H1 (cell line): ENCODE data around the gene DENND1A. TPM values are rescaled to one million over a fixed set of nuclear protein-coding genes. Genes with fewer than 3 reads are reported as not detected.

Experiments
- CTCF ChIA-PET: fragments of 300-600 bp; sonication (Branson Sonifier 250); formaldehyde crosslinking; loops from one replicate; lab custom pipeline; 2021; ENCODE audit not compliant: partially characterized antibody; lab: Charles Lee
- POLR2A ChIA-PET: fragments of 300-600 bp; sonication (Branson Sonifier 250); formaldehyde crosslinking; loops from one replicate; lab custom pipeline; 2021; ENCODE audit warnings: inconsistent platforms; ENCODE audit not compliant: partially characterized antibody; lab: Charles Lee
- DNase-seq, 2 experiments: peaks; one replicate each; pipeline versions ENCODE4 v3.0.0 to v3.0.0-alpha.2; 2010 to 2022; ENCODE audit warnings: low spot score in 2 of 2, low read depth in 1 of 2, mixed read lengths in 1 of 2
- FAIRE-seq: peaks from 2 replicates; lab custom pipeline; 2011; peaks lifted over from hg19 to GRCh38; lab: Jason Lieb, UNC
- H2AFZ ChIP-seq: 2 replicates; pipeline ENCODE4 v1.8.1; 2012; ENCODE audit warnings: low read length, inconsistent platforms
- H2AK5ac ChIP-seq: 2 replicates; pipeline ENCODE4 v1.6.1; 2013; ENCODE audit warnings: low read depth, low read length
- H2BK120ac ChIP-seq: replicated peaks from 2 replicates; pipeline ENCODE3; 2013; ENCODE audit warnings: low read depth, low read length, inconsistent platforms
- H2BK12ac ChIP-seq: 2 replicates; pipeline ENCODE4 v1.6.1; 2013; ENCODE audit warnings: low read depth, low read length
- H2BK15ac ChIP-seq: 2 replicates; pipeline ENCODE4 v1.6.1; 2013; ENCODE audit warnings: low read length
- H2BK20ac ChIP-seq: 2 replicates; pipeline ENCODE4 v1.6.1; 2013; ENCODE audit warnings: low read length
- H2BK5ac ChIP-seq: 2 replicates; pipeline ENCODE4 v1.6.1; 2013; ENCODE audit warnings: low read depth, low read length
- H3K14ac ChIP-seq: 2 replicates; pipeline ENCODE4 v1.6.1; 2013; ENCODE audit warnings: inconsistent platforms; ENCODE audit not compliant: insufficient read length
- H3K18ac ChIP-seq: 2 replicates; pipeline ENCODE4 v1.6.1; 2013; ENCODE audit warnings: low read length; ENCODE audit errors: extremely low read depth
- H3K23ac ChIP-seq: 2 replicates; pipeline ENCODE4 v1.6.1; 2013; ENCODE audit warnings: inconsistent platforms; ENCODE audit not compliant: insufficient read length
- H3K23me2 ChIP-seq: 2 replicates; pipeline ENCODE4 v1.6.1; 2013; ENCODE audit warnings: low read depth, low read length
- H3K27ac ChIP-seq: 2 replicates; pipeline ENCODE4 v1.6.1; 2011; ENCODE audit warnings: low read depth, low read length, inconsistent platforms
- H3K27me3 ChIP-seq, 4 experiments: replicated peaks in 1 of 4; 1 replicate in 1 of 4; 2 replicates in 3 of 4; pipeline versions ENCODE4 v1.6.1 to v1.8.1; 2011 to 2013; ENCODE audit warnings: low read length in 3 of 4, mild to moderate bottlenecking in 3 of 4, inconsistent platforms in 2 of 4, mixed read lengths in 2 of 4, moderate library complexity in 1 of 4; ENCODE audit not compliant: control insufficient read depth in 3 of 4, insufficient read depth in 3 of 4; ENCODE audit errors: extremely low read depth in 1 of 4
- H3K36me3 ChIP-seq, 4 experiments: 2 replicates each; pipeline versions ENCODE4 v1.6.1 to v1.8.1; 2011 to 2013; ENCODE audit warnings: mild to moderate bottlenecking in 4 of 4, low read length in 3 of 4, moderate library complexity in 2 of 4, control low read depth in 1 of 4, inconsistent platforms in 1 of 4; ENCODE audit not compliant: insufficient read depth in 4 of 4, control insufficient read depth in 2 of 4
- H3K4ac ChIP-seq: replicated peaks from 2 replicates; pipeline ENCODE3; 2013; ENCODE audit warnings: low read length, low read depth, mixed read lengths, inconsistent platforms; ENCODE audit not compliant: insufficient read length
- H3K4me1 ChIP-seq, 4 experiments: replicated peaks in 1 of 4; 1 replicate in 1 of 4; 2 replicates in 3 of 4; pipeline versions ENCODE4 v1.6.1 to v1.8.1; 2011 to 2013; ENCODE audit warnings: low read length in 3 of 4, inconsistent platforms in 2 of 4, mixed read lengths in 1 of 4; ENCODE audit not compliant: insufficient read depth in 4 of 4, control insufficient read depth in 3 of 4
- H3K4me2 ChIP-seq, 2 experiments: 2 replicates each; pipeline versions ENCODE4 v1.6.1 to v1.8.1; 2011 to 2013; ENCODE audit warnings: low read depth in 2 of 2, low read length in 2 of 2, control low read depth in 1 of 2, inconsistent platforms in 1 of 2, mild to moderate bottlenecking in 1 of 2; ENCODE audit not compliant: insufficient read depth in 1 of 2
- H3K4me3 ChIP-seq, 4 experiments: fragments of 200-600, 300-600 bp in 1 of 4; sonication (generic), shearing (Covaris generic), sonication (Bioruptor Twin) in 1 of 4; 2 replicates each; pipeline versions ENCODE4 v1.5.1 to v1.8.1; 2011 to 2016; ENCODE audit warnings: low read length in 4 of 4, low read depth in 3 of 4, control low read depth in 2 of 4, inconsistent platforms in 2 of 4, mild to moderate bottlenecking in 2 of 4, mixed read lengths in 1 of 4, moderate library complexity in 1 of 4; ENCODE audit not compliant: insufficient read depth in 2 of 4; ENCODE audit errors: extremely low read depth in 1 of 4
- H3K56ac ChIP-seq: replicated peaks from 2 replicates; pipeline ENCODE3; 2013; ENCODE audit warnings: low read depth, mild to moderate bottlenecking, mixed read lengths, low read length, inconsistent platforms; ENCODE audit not compliant: insufficient read length
- H3K79me1 ChIP-seq: 2 replicates; pipeline ENCODE4 v1.6.1; 2013; ENCODE audit warnings: low read depth, low read length, control low read depth
- H3K79me2 ChIP-seq, 2 experiments: 2 replicates each; pipeline versions ENCODE4 v1.6.1 to v1.8.1; 2012 to 2013; ENCODE audit warnings: low read length in 2 of 2, mild to moderate bottlenecking in 2 of 2, inconsistent platforms in 1 of 2; ENCODE audit not compliant: insufficient read depth in 2 of 2, control insufficient read depth in 1 of 2
- H3K9ac ChIP-seq, 4 experiments: replicated peaks in 1 of 4; 1 replicate in 1 of 4; 2 replicates in 3 of 4; pipeline versions ENCODE4 v1.6.1 to v1.8.1; 2011 to 2013; ENCODE audit warnings: low read depth in 3 of 4, low read length in 3 of 4, control low read depth in 2 of 4, mild to moderate bottlenecking in 2 of 4, moderate library complexity in 2 of 4, inconsistent platforms in 1 of 4; ENCODE audit errors: extremely low read depth in 1 of 4
- H3K9me3 ChIP-seq, 2 experiments: 2 replicates each; pipeline versions ENCODE4 v1.6.1 to v1.8.1; 2012 to 2013; ENCODE audit warnings: mild to moderate bottlenecking in 2 of 2, moderate library complexity in 2 of 2, control low read depth in 1 of 2, inconsistent platforms in 1 of 2, low read depth in 1 of 2, low read length in 1 of 2, mixed read lengths in 1 of 2; ENCODE audit not compliant: insufficient read depth in 2 of 2
- H4K20me1 ChIP-seq, 2 experiments: replicated peaks in 1 of 2; 2 replicates each; pipeline versions ENCODE3 to v1.8.1; 2011 to 2013; ENCODE audit warnings: inconsistent platforms in 2 of 2, low read length in 2 of 2, mild to moderate bottlenecking in 1 of 2; ENCODE audit not compliant: insufficient read depth in 2 of 2, control insufficient read depth in 1 of 2
- H4K5ac ChIP-seq: 2 replicates; pipeline ENCODE4 v1.6.1; 2013; ENCODE audit warnings: low read length, low read depth, mixed read lengths, inconsistent platforms; ENCODE audit not compliant: insufficient read length
- H4K8ac ChIP-seq: 2 replicates; pipeline ENCODE4 v1.8.0; 2013; ENCODE audit warnings: mild to moderate bottlenecking, moderate library complexity, low read length, inconsistent platforms; ENCODE audit not compliant: insufficient read depth; ENCODE audit errors: extremely low read depth
- H4K91ac ChIP-seq: replicated peaks from 2 replicates; pipeline ENCODE3; 2013; ENCODE audit warnings: low read length, mixed read lengths, inconsistent platforms; ENCODE audit not compliant: insufficient read length
- ASH2L ChIP-seq: fragments of 200-600, 300-600 bp; sonication (generic); IDR thresholded peaks from one replicate; pipeline ENCODE4 v1.7.1; 2017; ENCODE audit warnings: low read length
- ATF3 ChIP-seq: IDR thresholded peaks from 2 replicates; pipeline ENCODE4 v1.6.1; 2011; ENCODE audit warnings: low read depth, mild to moderate bottlenecking, low read length; ENCODE audit not compliant: insufficient read depth
- CHD1 ChIP-seq: IDR thresholded peaks from 2 replicates; pipeline ENCODE4 v1.6.1; 2012; ENCODE audit warnings: low read depth, low read length, improper control_type of control experiment
- CTBP2 ChIP-seq: IDR thresholded peaks from 2 replicates; pipeline ENCODE4 v1.7.0; 2011; ENCODE audit warnings: borderline replicate concordance, mild to moderate bottlenecking, moderate library complexity, mixed read lengths, low read length; ENCODE audit not compliant: insufficient read depth, insufficient read length
- GABPA ChIP-seq: IDR thresholded peaks from 2 replicates; pipeline ENCODE4 v1.6.1; 2011; ENCODE audit warnings: mild to moderate bottlenecking, low read length, moderate library complexity, borderline replicate concordance; ENCODE audit not compliant: insufficient read depth
- HDAC2 ChIP-seq, 2 experiments: fragments of 300-600 bp in 1 of 2; sonication (generic) in 1 of 2; IDR thresholded peaks; 2 replicates each; pipeline ENCODE4 v1.6.1; 2011 to 2012; ENCODE audit warnings: low read depth in 2 of 2, low read length in 2 of 2, mild to moderate bottlenecking in 2 of 2, moderate library complexity in 2 of 2, borderline replicate concordance in 1 of 2, inconsistent platforms in 1 of 2
- KDM1A ChIP-seq: fragments of 200-600, 300-600 bp; sonication (generic); IDR thresholded peaks from 2 replicates; pipeline ENCODE4 v1.7.1; 2016; ENCODE audit warnings: mild to moderate bottlenecking, low read length, borderline replicate concordance
- KDM5A ChIP-seq: fragments of 200-600 bp; IDR thresholded peaks from 2 replicates; pipeline ENCODE4 v1.7.1; 2012; ENCODE audit warnings: mild to moderate bottlenecking, low read length, inconsistent platforms, mixed read lengths
- POLR2A ChIP-seq, 2 experiments: IDR thresholded peaks; 1 replicate in 1 of 2; 2 replicates in 1 of 2; pipeline ENCODE4 v1.6.1; 2011; ENCODE audit warnings: low read depth in 2 of 2, low read length in 2 of 2, mild to moderate bottlenecking in 2 of 2; ENCODE audit errors: control extremely low read depth in 1 of 2
- RBBP5 ChIP-seq: IDR thresholded peaks from 2 replicates; pipeline ENCODE4 v1.7.1; 2012; ENCODE audit warnings: low read depth, mild to moderate bottlenecking, inconsistent platforms, low read length, moderate library complexity, borderline replicate concordance
- RXRA ChIP-seq: IDR thresholded peaks from 2 replicates; pipeline ENCODE4 v1.6.1; 2011; ENCODE audit warnings: low read depth, mild to moderate bottlenecking, low read length, moderate library complexity; ENCODE audit not compliant: insufficient read depth
- TBP ChIP-seq: IDR thresholded peaks from 2 replicates; pipeline ENCODE4 v1.6.1; 2011; ENCODE audit warnings: low read depth, low read length, improper control_type of control experiment
- WGBS, 2 experiments: shearing (Covaris generic) in 1 of 2; methylation state at CpG; one replicate each; pipeline versions ENCODE4 v1.1.6 to v1.1.7; 2013 to 2015; ENCODE audit warnings: low lambda C conversion rate in 2 of 2, mixed read lengths in 2 of 2, inconsistent platforms in 1 of 2, low coverage in 1 of 2, missing lambda C conversion rate in 1 of 2; ENCODE audit not compliant: insufficient replicate concordance in 2 of 2, insufficient coverage in 1 of 2, insufficient read length in 1 of 2; ENCODE audit errors: extremely low coverage in 1 of 2, missing lambda C conversion rate in 1 of 2; 5-methylcytosine and 5-hydroxymethylcytosine counted together
- polyA plus RNA-seq, 7 experiments: library from polyadenylated mRNA; depleted of rRNA in 3 of 7; stranded (reverse) in 5 of 7; unstranded in 2 of 7; fragments of >200 nt in 5 of 7; fragments of 200-250 nt in 2 of 7; gene quantifications; 1 replicate in 5 of 7; 2 replicates in 1 of 7; 4 replicates in 1 of 7; pipeline versions ENCODE4 v1.2.1 to v1.2.3, GENCODE V29; 2011 to 2013; ENCODE audit warnings: missing spikeins in 2 of 7, mixed read lengths in 2 of 7
- total RNA-seq: library from RNA; stranded (reverse); fragmentation: NEBNext Ultra II Directional; extraction: Animal tissue kit (Norgen Biotek cat#: 25700); gene quantifications from 2 replicates; pipeline ENCODE4 v1.2.1, GENCODE V29; 2021

The DENND1A gene
- total and polyA plus RNA-seq, 2 of the 8 experiments (the other 6 are each of a cell fraction or from before 2014, with no cell fraction given) = 24.1 to 26.4 TPM

GRCh38 chr9:123659358-123659757 is 270.6 kb downstream of the DENND1A start:
- no peaks in the 10 kb centered on the region; a peak in 1 of 8 replicates for H3K36me3 ChIP-seq
- no peaks in the 10 kb centered on the region; a peak in 1 of 7 replicates for H3K27me3 ChIP-seq
- no peaks in the 10 kb centered on the region for H4K20me1 ChIP-seq
- H3K4me3 ChIP-seq = no peak overlapping the region
- H4K5ac ChIP-seq = no peak overlapping the region
- TF ChIP-seq KDM1A = no peak
- no peak for TF ChIP-seq KDM5A
- no peak for TF ChIP-seq GABPA
- no peak for TF ChIP-seq CTBP2
- no peak for TF ChIP-seq TBP
- TF ChIP-seq ASH2L = no peak
- TF ChIP-seq RBBP5 = no peak
- TF ChIP-seq CHD1 = no peak
- TF ChIP-seq POLR2A (IDR thresholded peaks at IDR 0.05; ENCODE audit: control extremely low read depth in 1 of 2, low read depth in 2 of 2, low read length in 2 of 2) = no peak
- no peak for TF ChIP-seq RXRA
- TF ChIP-seq ATF3 = no peak
- TF ChIP-seq HDAC2 (IDR thresholded peaks at IDR 0.05; ENCODE audit: borderline replicate concordance in 1 of 2, low read depth in 2 of 2, low read length in 2 of 2) = no peak
- WGBS, 2 experiments = 85% methylated on average over 1 of the region's 1 CpG; no CpG with 5 or more reads in 1 of the 2 experiments
- no peak overlapping the region for H2AK5ac ChIP-seq
- H3K18ac ChIP-seq = no peak overlapping the region
- no peak overlapping the region for H2AFZ ChIP-seq
- H2BK5ac ChIP-seq = no peak overlapping the region
- no peaks in the 10 kb centered on the region for H3K9me3 ChIP-seq
- ChIA-PET POLR2A (interaction anchor here (0.7 kb wide), 1 partner anchor 103 kb away, joined by 3 read pairs; no protein-coding TSS in a partner anchor), CTCF (no interaction called here)
- H2BK15ac ChIP-seq = no peak overlapping the region
- no peak overlapping the region for H3K14ac ChIP-seq
- no peak overlapping the region for H4K8ac ChIP-seq
- H2BK12ac ChIP-seq = no peak overlapping the region
- H4K91ac ChIP-seq = no peak overlapping the region
- no peak overlapping the region for H3K56ac ChIP-seq
- no peaks in the 10 kb centered on the region for H3K79me1 ChIP-seq
- peaks cover 0 to 6% (median 2%) of the 10 kb centered on the region in 4 experiments; a peak in 2 of 7 replicates for H3K4me1 ChIP-seq
- FAIRE-seq = no peak
- no peak overlapping the region for H3K27ac ChIP-seq
- H3K4ac ChIP-seq = no peak overlapping the region
- no peak overlapping the region for H3K4me2 ChIP-seq
- H3K9ac ChIP-seq = no peak overlapping the region
- DNase-seq = no peak
- no peak overlapping the region for H2BK120ac ChIP-seq
- no peak overlapping the region for H2BK20ac ChIP-seq
- H3K79me2 ChIP-seq = no peaks in the 10 kb centered on the region
- H3K23me2 ChIP-seq = no peaks in the 10 kb centered on the region
- H3K23ac ChIP-seq = no peak overlapping the region
